ENCODE results near the gene CCL3.

- TF ChIP-seq CTCF (conservative IDR thresholded peaks at IDR 0.05; ENCODE audit: low read length) (no peak), EZH2phosphoT487 (IDR thresholded peaks at IDR 0.05; ENCODE audit: borderline replicate concordance) (no peak)
Measured at GRCh38 chr17:36055171-36055570, 34.8 kb downstream of the CCL3 start.

All from Loucy (cell line).